ENCODE measurements around the gene B9D1. TPM values are rescaled to one million over a fixed set of nuclear protein-coding genes. Genes with fewer than 3 reads are reported as not detected.
A peak's percentile ranks its signal among the peaks of the same experiment; 100 is the strongest.

The B9D1 gene
- total and polyA plus RNA-seq, 2 experiments from 2014 or later = 29.6 to 30.8 TPM

DNA sequence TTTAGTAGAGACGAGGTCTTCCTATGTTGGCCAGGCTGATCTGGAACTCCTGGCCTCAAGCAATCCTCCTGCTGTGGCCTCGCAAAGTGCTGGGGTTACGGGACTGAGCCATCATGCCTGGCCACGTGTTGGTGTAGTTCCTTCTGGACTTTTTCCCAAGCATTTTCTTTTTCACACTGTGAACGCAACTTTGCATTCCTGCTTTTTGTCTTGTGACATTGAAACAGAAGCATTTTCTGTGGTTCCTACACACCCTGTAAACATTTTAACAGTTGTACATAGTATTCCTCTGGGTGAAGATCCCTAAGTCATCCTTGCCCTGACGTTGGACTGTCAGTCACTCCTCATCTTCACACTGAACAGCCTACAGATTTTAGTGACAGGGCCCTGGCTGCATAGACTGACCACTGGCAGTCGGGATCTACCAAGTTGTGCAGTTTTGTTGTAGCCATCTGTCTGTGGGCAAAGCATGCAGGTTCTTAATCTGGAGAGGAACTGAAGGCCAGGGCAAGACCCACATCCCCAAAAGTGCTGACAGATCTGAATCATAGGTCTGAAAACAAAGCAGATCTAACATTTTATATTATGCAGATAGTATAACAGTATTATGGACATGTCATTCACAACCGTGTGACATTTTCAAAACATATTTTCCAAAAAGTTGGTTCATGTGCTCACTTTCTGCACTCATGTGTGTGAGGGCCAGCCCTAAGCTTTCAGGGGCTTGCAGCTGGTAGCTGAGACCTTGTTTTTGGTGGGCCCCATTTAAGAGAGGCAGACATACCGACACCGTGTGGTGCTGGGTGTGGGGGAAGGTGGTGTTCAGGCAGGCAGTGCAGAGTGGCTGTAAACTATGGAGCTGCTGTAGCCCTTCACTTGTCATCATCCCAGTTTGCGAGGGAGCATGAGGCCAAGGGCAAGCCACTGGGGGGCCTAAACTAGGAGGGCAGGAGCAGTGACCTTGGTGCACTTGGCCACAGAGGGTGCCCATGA is 65.4 kb downstream of the B9D1 start:
- H3K79me2 ChIP-seq = peaks cover 17% of the 10 kb centered on the region
- no peak overlapping the region for H3K4me3 ChIP-seq
- H4K20me1 ChIP-seq (ENCODE audit: insufficient read depth, poor library complexity, severe bottlenecking) = peaks cover 9% of the 10 kb centered on the region
- 74% methylated on average over 11 of the region's 11 CpGs for WGBS (ENCODE audit: low lambda C conversion rate, missing lambda C conversion rate)
- no peak overlapping the region for H3K27ac ChIP-seq
- TF ChIP-seq EZH2phosphoT487 (IDR thresholded peaks at IDR 0.05; ENCODE audit: low read depth, severe bottlenecking, unreplicated experiment) (no peak), EZH2 (IDR thresholded peaks at IDR 0.05; ENCODE audit: borderline replicate concordance) (no peak)
- TF ChIP-seq, protein P1, sequence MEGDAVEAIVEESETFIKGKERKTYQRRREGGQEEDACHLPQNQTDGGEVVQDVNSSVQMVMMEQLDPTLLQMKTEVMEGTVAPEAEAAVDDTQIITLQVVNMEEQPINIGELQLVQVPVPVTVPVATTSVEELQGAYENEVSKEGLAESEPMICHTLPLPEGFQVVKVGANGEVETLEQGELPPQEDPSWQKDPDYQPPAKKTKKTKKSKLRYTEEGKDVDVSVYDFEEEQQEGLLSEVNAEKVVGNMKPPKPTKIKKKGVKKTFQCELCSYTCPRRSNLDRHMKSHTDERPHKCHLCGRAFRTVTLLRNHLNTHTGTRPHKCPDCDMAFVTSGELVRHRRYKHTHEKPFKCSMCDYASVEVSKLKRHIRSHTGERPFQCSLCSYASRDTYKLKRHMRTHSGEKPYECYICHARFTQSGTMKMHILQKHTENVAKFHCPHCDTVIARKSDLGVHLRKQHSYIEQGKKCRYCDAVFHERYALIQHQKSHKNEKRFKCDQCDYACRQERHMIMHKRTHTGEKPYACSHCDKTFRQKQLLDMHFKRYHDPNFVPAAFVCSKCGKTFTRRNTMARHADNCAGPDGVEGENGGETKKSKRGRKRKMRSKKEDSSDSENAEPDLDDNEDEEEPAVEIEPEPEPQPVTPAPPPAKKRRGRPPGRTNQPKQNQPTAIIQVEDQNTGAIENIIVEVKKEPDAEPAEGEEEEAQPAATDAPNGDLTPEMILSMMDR (IDR thresholded peaks at IDR 0.05; ENCODE audit: poor library complexity) = no peak
- H3K9me2 ChIP-seq (replicated peaks; ENCODE audit: insufficient read depth) = no peaks in the 10 kb centered on the region
- DNase-seq (ENCODE audit: low spot score) = no peak
- no peaks in the 10 kb centered on the region for H3K9me3 ChIP-seq (ENCODE audit: low read depth)
- no peaks in the 10 kb centered on the region for H3K27me3 ChIP-seq
- H2AFZ ChIP-seq = no peak overlapping the region
- H3K4me2 ChIP-seq = no peak overlapping the region
- H3K36me3 ChIP-seq (replicated peaks; ENCODE audit: insufficient read depth, low read depth) = no peaks in the 10 kb centered on the region
- no peaks in the 10 kb centered on the region for H3K4me1 ChIP-seq (ENCODE audit: insufficient read depth)

DNA sequence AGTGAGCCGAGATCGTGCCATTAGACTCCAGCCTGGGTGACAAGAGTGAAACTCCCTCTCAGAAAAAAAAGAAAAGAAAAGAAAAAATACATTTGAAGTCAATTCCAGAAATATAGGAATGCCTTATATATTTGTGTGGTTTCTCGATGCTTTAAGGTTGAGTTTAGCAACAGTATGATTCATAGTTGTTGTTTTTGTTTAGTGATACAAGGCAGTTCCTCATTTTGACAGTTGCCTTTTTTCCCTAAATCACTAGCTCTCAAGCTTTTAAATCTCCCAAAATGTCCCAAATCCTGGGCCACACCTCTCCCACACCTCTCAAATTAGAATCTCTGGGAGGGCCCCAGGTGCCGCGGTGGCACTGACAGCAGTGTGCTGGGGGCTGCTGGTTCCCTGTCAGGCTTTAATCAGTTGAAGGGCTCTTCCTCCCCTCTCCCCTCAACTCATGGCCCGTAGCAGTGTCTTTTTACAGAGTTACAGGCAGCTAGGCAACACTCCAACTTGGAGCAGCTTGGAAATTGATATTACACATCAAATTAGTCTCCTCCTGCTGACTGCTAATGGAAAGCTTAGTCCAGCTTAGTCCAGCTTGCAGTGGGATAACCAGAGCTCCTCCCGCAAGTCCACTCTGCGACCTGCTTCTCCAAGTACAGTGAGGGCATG is 66.9 kb downstream of the B9D1 start:
- Histone ChIP-seq H3K36me3 (replicated peaks; ENCODE audit: insufficient read depth, low read depth) (no peaks in the 10 kb centered on the region), H3K4me2 (no peak overlapping the region), H3K27ac (no peak overlapping the region), H2AFZ (no peak overlapping the region), H3K79me2 (peaks cover 21% of the 10 kb centered on the region), H3K9me3 (ENCODE audit: low read depth) (no peaks in the 10 kb centered on the region), H3K27me3 (no peaks in the 10 kb centered on the region), H3K9me2 (replicated peaks; ENCODE audit: insufficient read depth) (no peaks in the 10 kb centered on the region), H4K20me1 (ENCODE audit: insufficient read depth, poor library complexity, severe bottlenecking) (peaks cover 9% of the 10 kb centered on the region), H3K4me3 (no peak overlapping the region), H3K4me1 (ENCODE audit: insufficient read depth) (no peaks in the 10 kb centered on the region)
- no peak for TF ChIP-seq EZH2phosphoT487 (IDR thresholded peaks at IDR 0.05; ENCODE audit: low read depth, severe bottlenecking, unreplicated experiment)
- TF ChIP-seq EZH2 (IDR thresholded peaks at IDR 0.05; ENCODE audit: borderline replicate concordance) = no peak
- DNase-seq (ENCODE audit: low spot score) = no peak
- 84% methylated on average over 8 of the region's 8 CpGs for WGBS (ENCODE audit: low lambda C conversion rate, missing lambda C conversion rate)

DNA sequence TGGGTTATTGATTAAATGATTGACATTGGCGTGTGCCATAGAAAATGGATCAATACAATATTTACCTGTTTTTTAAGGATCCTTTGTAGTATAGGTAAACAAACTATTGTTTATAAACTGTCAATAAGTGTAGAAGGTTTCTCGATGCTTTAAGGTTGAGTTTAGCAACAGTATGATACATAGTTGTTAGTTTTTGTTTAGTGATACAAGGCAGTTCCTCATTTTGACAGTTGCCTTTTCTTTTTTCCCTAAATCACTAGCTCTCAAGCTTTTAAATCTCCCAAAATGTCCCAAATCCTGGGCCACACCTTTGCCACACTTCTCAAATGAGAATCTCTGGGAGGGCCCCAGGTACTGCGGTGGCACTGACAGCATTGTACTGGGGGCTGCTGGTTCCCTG is 68.1 kb downstream of the B9D1 start:
- no peak overlapping the region for H3K27ac ChIP-seq
- H3K4me2 ChIP-seq = no peak overlapping the region
- H3K79me2 ChIP-seq = peaks cover 21% of the 10 kb centered on the region
- 93% methylated on average over 3 of the region's 3 CpGs for WGBS (ENCODE audit: low lambda C conversion rate, missing lambda C conversion rate)
- no peaks in the 10 kb centered on the region for H3K27me3 ChIP-seq
- H3K4me1 ChIP-seq (ENCODE audit: insufficient read depth) = peaks cover 5% of the 10 kb centered on the region
- H3K9me2 ChIP-seq (replicated peaks; ENCODE audit: insufficient read depth) = no peaks in the 10 kb centered on the region
- H3K4me3 ChIP-seq = no peak overlapping the region
- H3K36me3 ChIP-seq (replicated peaks; ENCODE audit: insufficient read depth, low read depth) = no peaks in the 10 kb centered on the region
- DNase-seq (ENCODE audit: low spot score) = no peak
- TF ChIP-seq, protein P1 (IDR thresholded peaks at IDR 0.05; ENCODE audit: poor library complexity) = no peak
- TF ChIP-seq EZH2phosphoT487 (IDR thresholded peaks at IDR 0.05; ENCODE audit: low read depth, severe bottlenecking, unreplicated experiment) (no peak), EZH2 (IDR thresholded peaks at IDR 0.05; ENCODE audit: borderline replicate concordance) (no peak)
- no peaks in the 10 kb centered on the region for H3K9me3 ChIP-seq (ENCODE audit: low read depth)
- no peak overlapping the region for H2AFZ ChIP-seq
- H4K20me1 ChIP-seq (ENCODE audit: insufficient read depth, poor library complexity, severe bottlenecking) = peaks cover 9% of the 10 kb centered on the region

MicroRNA genes within 50 kb of the gene (microRNA counts, 767-probe panel; counts per million panel counts)
- 8,088 counts per million, percentile 52 among the panel's probes with 10 or more counts for microRNA hsa-miR-1180

Small RNA genes lying within 50 kb of the gene (microRNA-seq; reads per million reads assigned to microRNA genes)
- 3,568 reads per million, percentile 89 among the genes with 10 or more reads in this experiment for gene MIR1180

Small RNA genes lying within 50 kb of the gene (small RNA-seq; reads per million reads assigned to genes)
- gene MIR1180 = 13.8 reads per million, percentile 95 among the genes with 10 or more reads in this experiment

Other genes with a start within 250 kb of the B9D1 start
- gene GRAPL, start 235.1 kb downstream of the B9D1 start, total RNA-seq = not detected in 2 replicates
- gene GRAPL, start 235.1 kb downstream of the B9D1 start, polyA plus RNA-seq = not detected in 2 replicates
- 19.0 and 19.9 TPM in 2 replicates for gene EPN2, start 125.4 kb downstream of the B9D1 start, total RNA-seq
- gene EPN2, start 125.4 kb downstream of the B9D1 start, polyA plus RNA-seq = 35.9 and 48.2 TPM in 2 replicates
- gene MAPK7, start 15.8 kb upstream of the B9D1 start, total RNA-seq = 19.9 and 26.1 TPM in 2 replicates
- 36.9 and 49.0 TPM in 2 replicates for gene MAPK7, start 15.8 kb upstream of the B9D1 start, polyA plus RNA-seq
- gene MFAP4, start 24.5 kb upstream of the B9D1 start, total RNA-seq = 360 and 362 TPM in 2 replicates
- 739 and 801 TPM in 2 replicates for gene MFAP4, start 24.5 kb upstream of the B9D1 start, polyA plus RNA-seq
- gene RNF112, start 48.5 kb upstream of the B9D1 start, total RNA-seq = 5.4 and 7.8 TPM in 2 replicates
- gene RNF112, start 48.5 kb upstream of the B9D1 start, polyA plus RNA-seq = 8.6 and 11.3 TPM in 2 replicates
- 38.0 and 38.4 TPM in 2 replicates for gene SLC47A1, start 171.1 kb upstream of the B9D1 start, total RNA-seq
- 17.4 and 26.4 TPM in 2 replicates for gene SLC47A1, start 171.1 kb upstream of the B9D1 start, polyA plus RNA-seq